GM18861 (cell line): ENCODE measurements around the gene CDH13.

Experiments
- ATAC-seq: cut with Tn5 transposase; IDR thresholded peaks from one replicate; pipeline ENCODE4 v1.9.1; 2021; ENCODE audit not compliant: unreplicated experiment

Gene CDH13

DNA sequence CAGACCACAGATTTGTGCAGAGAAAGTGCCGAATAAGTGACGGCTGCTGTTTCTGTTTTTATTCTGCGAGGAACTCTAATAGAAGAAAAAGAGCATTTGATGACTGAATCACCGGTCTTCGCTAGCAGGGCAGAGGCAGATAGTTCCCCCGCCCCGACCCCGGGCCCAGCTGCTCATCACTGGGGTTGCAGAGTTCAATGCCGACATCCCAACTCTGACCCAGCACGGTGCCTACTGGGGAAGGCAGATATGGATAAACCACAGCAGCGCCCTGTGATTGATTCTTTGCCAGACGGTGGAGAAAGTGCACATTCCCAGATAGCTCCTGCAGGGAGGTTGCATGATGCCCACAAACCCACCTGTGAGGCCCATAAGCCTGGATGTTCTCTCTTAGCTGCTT lies 823.1 kb downstream of the CDH13 start:
- ATAC-seq, result no peak

DNA sequence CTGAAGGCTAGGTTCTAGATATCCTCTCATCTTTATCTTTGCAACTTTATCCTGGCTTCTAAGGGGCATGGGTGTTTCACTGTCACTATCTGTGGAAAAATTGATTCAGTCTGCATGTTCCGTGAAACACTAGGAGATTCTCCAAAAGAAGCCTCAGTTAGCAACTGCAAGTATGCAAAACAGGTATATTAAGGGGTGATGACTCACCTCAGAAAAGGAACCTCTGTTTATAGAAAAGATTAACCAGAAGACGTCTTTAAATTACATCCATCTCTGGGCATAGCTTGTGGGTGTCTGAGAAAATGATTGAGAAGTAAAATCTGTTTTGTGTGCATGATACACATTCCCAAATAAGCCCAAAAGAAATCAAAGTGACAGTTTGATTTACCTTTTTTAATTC lies 827.2 kb downstream of the CDH13 start:
- peak; percentile 72 for ATAC-seq

DNA sequence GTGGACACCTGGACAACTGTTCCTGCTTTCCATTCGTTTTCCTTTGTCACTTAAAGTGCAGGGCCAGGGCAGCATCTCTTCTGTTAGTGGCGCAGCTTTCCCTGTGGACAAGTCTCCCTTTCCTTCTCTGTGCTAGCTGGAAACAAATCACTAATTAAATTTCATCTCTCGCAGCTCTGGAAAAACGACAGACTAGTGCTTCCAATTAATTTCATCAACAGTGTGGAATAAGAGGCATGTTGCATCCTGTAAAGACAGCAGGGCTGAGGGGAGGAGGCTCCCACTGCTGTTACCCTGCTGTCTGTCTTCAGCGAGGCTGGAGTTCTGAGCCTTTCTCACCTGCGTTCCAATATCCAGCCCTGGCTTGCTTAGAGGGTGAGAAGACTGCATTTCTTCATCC lies 828.9 kb downstream of the CDH13 start:
- no peak for ATAC-seq

DNA sequence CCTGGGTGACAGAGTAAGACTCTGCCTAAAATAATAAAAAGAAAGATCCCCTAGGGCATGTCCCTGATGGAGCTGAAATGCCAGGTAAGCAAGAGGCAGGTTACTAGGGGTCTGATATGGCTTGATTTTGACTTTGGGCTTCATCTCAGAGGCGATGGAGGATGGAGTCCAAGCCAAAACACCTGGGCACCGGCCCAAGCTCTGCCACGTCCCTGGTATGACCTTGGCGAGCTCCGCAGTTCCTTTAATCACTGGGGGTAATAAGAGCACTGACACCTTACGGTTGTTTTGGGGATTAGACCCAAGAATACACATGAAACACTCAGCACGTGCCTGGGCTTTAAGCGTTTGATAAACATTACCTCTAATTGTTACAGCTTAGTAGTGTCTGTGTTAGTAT lies 830.2 kb downstream of the CDH13 start:
- no peak for ATAC-seq

DNA sequence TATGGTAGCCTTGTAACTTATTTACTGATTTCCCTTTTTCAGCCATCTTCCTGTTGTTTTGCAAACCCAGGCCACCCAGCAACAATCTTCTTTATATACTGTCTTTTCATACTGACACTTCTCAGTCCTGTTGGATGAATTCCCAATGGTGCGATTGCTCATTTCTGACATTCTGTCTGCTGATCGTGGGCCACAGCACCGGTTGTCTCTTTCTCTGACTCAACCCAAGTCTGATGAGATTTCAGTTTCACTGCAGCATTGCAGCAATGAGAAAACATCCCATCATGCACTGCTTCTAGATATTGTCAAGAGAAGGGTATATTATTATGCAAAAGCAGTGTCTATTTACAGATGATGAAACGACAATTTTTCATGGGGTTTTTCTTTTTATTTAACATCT lies 831.8 kb downstream of the CDH13 start:
- peak; percentile 77 for ATAC-seq

DNA sequence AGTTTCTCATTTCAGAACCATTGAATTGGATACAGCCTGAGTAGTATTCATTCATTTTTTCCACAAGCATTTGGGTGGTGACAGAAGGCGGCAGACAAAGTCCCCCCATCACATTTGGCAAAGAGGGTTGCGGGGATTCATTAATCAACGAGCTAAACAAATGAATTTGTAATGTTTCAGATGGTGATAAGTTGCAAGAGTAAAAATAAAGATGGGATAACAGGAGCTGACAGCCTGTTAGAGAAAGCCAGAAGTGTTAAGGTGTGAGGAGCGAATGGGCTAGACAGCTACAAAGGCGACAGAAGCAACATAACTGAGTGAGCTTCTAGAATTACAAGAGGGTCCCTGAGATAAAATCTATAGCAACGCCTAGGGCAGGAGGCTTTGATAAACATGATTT lies 838.2 kb downstream of the CDH13 start:
- no peak for ATAC-seq

DNA sequence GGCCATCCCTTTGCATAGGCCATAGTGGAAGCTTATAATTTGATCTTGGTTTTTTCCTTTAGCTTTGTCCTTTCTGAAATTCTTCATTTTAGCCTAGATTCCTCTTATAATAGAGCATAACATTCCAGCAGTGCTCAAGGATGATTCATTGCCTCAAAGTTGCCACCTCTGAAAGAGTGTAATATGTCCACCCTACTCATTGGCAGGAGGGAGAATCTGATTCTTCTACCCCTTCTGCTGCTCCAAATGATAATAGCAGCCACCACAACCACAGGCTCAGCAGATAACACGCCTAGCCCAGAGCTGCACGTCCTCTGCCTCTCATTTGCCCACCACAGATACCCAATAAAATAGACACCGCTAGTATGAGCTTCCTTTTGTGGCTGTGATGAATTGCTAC lies 843.6 kb downstream of the CDH13 start:
- ATAC-seq, result no peak

DNA sequence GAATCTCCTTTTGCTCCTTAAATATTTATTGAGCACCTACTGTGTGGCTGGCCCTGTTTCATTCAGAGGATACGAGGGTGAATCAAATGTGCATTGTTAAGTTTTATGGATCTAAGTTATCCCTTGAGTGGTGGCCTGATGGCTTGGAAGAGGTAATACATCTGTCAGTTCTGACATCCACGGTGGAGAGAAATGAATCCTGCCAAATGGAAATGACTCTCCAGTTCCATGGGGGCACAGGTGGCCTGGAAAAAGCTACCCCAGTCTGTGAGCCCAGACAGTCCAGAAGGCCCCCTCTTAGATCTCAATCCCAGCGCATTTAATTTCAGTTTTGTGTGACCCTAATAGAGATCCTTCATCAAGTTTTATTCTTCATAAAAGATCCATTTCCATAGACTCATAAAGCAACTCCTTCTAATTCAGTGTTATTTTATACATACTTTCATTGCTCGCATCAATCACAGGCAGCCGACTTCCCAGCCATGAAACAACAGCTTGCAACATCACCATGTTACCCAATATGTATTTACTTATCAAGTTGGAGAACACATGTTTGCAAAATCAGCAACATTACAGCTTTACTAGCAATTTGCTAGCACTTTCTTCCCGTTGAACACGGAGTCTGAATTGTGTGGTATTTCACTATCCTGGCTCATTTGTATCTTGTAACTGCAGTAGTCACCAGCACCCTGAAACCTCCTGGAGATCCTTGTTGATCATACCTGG lies 846.2 kb downstream of the CDH13 start:
- no peak for ATAC-seq

DNA sequence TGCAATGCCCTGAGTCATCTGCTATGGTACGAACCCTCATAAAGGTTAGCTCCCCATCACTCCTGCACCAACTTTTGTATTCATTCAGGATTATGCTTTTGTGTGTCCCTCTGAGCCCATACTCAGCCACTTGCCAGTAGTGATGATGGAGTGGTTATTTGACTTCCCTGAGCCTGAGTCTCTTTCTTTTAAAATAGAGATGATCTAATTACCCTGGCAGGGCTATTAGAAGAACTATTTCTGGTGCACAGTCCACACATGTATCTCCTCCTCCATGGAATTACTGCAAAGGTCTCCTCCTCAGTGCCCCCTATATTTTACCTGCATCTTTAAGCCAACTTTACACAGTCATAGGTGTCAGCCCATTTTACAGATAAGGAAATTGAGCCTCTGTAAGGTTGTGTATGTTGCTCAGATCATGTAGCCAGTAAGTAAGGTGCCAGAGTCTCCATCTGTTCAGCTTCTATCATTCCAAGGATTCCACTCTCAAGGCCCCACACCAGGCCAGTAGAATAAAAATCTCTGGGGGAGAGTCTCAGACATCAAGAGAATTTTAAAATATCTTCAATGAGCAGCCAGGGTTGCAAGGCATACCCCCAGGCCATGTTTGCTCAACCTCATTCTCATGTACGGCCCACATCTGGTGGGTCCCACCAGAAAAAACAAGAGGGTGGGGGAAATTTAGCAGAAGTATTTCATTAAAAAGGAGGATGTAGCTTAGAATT lies 847.3 kb downstream of the CDH13 start:
- no peak for ATAC-seq

DNA sequence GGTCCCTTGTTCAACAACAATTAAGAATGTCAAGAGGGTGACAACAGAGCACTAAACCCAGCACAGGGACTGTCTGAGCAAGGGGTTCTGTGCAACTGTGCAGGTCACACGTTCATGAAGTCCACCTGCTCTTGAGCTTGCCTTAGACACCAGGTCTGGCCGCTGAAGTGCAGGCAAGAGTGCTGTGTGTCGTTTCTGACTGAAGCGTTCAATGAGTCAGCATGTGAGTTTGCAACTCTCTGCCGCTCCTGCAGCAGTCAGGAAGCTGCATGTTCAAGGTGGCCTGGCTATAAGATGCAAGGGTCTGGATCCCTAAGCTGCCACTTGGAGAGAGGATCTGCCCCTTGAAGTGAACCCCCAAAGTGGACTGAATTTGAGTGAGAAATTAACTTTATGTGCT lies 848.3 kb downstream of the CDH13 start:
- no peak for ATAC-seq

DNA sequence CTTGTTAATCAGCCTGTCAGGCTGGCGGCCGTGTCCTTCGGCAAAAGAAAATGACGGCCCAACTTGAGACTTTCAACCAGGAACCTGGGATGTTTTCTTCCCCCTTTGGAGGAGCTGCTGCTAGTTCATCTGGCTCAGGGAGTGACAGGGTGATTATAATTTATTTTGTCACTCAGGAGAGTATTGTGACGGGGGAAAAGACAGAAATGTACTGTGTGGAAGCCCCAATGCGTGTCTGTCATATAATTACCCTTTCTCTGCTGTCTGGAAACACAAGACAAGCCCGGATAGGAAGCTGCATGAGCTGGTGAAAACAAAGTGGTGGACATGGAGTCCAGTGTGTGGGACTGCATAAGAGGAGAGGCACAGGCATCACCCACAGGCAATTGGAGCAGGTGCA lies 854.8 kb downstream of the CDH13 start:
- no peak for ATAC-seq

DNA sequence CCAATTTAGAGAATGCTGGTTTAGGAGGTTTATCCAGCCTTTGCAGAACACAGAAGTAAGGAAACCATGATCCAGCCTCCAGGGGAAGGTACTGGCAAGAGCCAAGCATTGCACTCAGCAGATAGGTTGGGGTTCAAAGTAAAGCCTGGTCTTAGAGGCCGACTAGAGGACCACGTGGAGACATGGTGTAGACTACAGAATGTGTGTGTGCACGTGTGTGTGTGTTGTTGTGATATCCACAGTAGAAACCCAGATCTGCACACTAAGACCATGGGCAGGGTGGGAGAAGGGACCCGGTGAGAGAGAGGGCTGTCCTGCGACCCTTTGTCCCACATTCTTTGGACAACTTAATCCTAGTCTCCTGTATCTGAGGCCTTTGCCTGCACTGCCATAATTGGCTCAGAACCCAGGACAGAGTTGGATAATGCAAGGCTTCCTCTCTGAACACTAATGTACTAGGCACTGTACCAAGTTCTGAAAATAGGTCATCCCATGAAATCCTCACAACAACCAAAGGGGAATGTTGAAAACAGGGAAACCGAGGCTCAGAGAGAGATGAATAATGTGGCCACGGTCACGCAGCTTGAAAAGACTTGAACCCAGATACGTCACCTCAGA lies 855.9 kb downstream of the CDH13 start:
- ATAC-seq, result no peak

DNA sequence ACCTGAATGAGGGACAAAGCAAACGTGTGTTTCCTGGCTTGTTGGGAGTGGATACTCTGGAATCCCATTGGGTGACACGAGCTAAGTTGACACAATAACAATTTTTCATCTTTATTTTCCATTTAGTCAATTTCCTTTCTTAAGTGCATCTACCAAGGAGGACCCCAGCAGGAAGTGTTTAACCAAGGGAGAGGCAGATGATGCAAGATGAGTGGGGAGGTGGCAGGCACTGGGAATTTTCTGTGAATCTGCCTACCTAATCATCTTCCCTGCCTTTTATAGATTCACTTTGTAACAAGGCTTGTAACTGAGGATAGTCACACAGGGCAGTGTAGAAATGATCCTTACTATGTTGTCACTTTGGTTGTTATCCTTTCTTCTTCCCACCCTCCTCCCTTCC lies 863.3 kb downstream of the CDH13 start:
- no peak for ATAC-seq

DNA sequence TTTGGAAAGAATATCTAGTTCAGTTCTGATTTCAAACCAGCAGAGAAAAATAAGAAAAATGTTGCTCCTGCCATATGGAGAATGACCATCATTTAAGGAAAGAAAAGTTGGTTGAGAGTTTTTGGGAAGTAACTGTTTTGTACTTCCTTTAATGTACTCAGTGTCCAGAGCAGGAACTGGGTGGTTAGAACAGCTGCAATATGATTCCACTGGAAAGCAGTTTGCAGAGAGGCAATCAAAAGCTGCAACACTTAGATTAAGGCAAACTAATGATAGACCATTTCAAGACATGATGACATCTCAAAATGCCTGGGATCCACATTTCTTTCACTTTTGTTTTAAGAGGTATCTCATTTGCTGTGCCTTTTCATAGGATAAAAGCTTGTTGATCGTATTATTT lies 867.7 kb downstream of the CDH13 start:
- no peak for ATAC-seq

DNA sequence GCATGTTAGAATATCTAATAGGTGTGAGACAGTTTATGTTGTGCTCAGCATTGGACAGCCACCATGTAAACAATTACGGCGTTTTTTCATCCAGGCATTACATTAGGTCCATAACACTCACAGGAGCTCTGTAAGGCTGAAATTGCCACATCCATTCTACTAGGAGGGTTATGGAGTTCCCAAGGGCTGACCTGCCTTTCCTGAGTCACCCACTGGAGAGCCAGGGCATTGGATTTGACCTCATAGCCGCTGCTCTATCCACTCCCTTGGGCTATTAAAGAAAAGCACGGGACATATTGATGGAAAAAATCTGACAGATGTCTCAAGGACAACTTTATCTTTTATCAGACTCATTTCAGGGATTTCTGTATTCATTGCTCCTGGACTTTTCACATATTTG lies 874.7 kb downstream of the CDH13 start:
- no peak for ATAC-seq

DNA sequence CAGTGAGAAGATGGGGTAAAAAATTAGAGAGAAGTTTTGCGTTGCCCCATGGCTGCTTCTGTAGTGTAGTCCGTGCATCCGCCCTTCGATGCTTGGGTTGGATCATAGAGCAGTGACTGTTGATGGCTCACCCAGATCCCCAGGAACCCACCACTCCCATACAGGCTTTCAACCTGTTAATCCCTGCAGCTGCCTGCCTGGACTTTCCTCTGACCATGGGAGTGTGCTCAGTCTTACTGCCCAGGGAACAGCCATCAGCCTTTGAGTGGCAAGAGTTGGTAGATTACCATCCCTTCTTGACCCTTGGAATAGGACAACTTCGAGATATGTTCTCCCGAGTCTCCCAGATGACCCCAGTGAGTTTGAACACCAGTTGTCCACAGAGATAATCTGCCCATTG lies 881.5 kb downstream of the CDH13 start:
- ATAC-seq, result no peak

DNA sequence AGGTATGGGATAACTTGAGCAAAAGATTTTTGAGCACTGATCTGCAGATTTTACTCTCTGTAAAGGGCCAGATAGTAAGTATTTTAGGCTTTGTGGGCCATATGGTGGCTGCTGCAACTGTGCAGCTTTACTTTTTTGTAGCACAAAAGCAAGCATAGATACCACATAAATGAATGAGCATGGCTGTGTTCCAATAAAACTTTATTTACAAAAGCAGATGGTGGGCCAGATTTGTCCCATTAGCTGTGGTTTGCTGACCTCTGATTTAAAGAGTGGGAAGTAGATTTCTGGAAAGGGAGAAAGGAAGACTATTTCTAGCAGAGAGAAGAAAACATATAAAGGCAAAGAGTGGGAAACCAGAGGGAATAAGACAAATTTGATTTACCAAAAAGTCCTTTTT lies 882.5 kb downstream of the CDH13 start:
- no peak for ATAC-seq

DNA sequence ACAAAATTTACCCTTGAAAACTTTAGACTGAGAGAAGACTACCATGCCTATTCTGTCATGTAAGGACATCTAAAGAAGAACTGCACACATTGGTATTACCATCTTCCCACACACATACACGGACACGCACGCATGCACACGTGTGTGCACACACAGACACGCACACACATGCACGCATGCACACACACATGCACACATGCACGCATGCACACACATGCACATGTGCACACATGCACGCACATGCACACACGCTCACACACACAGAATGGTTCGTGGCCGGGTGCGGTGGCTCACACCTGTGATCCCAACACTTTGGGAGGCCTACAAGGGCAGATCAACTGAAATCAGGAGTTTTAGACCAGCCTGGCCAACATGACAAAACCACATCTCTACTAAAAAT lies 884.1 kb downstream of the CDH13 start:
- ATAC-seq, result no peak

DNA sequence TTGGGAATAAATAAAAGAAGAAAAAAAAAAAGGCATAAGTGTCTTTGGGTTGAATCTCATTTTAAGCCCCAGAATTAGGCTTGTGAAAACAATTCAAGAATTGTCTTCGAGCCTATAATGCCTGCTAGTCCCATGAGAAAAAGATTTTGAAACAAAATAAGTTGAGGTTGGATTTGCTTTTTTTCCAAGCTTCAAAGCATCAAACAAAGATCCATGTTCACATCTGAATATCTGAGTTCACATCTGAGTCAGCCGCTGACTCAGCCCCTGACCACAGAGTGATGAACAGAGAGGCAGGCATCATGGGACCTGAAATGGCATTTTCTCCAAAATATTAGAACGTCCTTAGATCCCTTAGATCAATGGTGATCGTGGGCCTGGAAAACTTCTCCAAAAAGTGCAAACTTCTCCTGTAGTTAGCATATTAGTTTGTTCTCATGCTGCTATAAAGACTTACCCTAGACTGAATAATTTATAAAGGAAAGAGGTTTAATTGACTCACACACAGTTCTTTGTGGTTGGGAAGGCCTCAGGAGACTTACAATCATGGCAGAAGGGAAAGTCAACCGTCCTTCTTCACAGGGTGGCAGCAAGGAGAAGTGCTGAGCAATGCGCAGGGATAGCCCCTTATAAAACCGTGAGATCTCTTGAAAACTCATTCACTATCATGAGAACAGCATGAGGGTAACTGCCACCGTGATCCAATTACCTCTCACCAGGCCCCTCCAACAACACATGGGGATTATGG lies 886.4 kb downstream of the CDH13 start:
- no peak for ATAC-seq

DNA sequence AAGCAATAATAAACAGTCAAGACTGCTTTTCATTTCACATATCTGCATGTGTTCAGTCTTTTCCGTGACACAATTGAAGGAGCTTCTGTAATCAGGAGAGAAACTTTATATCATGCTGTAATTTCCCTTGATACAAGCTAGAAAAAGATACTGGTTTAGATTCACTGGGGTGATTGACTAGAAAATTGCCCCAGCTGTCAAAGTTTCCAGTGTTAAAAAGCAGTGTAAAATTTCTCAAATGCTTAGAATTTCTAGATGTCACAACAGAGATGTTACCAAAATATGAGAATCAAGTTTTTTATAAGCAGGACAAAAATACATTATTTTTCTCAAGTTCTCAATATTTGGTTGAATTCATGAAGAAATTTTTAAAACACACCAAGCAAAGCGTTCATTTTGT lies 888.6 kb downstream of the CDH13 start:
- no peak for ATAC-seq

DNA sequence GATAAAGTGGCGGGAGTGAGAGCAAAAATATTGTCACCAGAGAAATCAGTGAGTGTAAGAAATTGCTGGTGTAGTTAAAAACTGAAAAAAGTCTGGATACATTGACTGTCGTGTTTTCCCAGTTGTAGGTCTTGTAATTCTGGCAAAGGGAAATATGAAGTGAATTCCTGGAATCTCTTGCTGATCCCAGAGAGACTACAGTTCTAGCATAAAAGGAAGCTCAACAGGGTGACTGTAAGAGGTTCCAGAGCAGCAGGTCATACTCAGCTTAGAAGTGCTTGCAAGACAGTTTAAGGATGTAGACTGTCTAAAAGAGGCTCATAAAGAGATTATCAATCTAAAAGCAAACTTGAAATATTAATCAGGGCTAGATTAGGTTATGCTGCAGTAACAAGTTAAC lies 890.2 kb downstream of the CDH13 start:
- no peak for ATAC-seq

DNA sequence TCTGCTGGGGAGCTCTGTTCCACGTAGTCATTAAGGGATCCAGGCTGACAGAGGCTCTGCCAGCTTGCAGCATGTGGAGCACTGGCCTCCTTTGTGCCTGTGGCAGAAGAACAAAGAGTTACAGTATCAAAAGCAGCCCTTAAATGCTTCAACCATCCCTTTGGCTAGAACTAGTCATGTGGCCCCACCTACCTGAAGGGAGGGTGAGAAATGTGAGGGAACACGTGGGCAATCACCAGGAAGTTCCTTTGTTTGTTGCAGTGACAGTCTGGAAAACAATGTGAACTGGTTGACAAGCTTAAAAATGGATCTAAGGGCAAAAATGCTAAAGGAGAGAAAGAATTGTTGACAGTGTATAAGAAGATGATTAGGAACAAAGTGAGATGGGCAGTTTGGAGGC lies 890.6 kb downstream of the CDH13 start:
- ATAC-seq, result no peak
